Fibroblast of upper back skin (primary cell): Measurements from ENCODE around the gene TMEM144.
"Not testable (repeated sequence)": the region's sequence is repeated elsewhere in the genome, so short reads cannot be mapped to it uniquely, and the experiment has no call there.

Source experiments
- DNase-seq: peaks from one replicate; pipeline ENCODE4 v3.0.0-alpha.2; 2013

Gene TMEM144

GRCh38 chr4:158239196-158239595 is 28.9 kb downstream of the TMEM144 start:
- DNase-seq, result no peak

- DNase-seq, result no peak
These were observed 32.8 kb downstream of the TMEM144 start for GRCh38 chr4:158243071-158243470.

GRCh38 chr4:158250321-158250720 is 40.0 kb downstream of the TMEM144 start:
- no peak for DNase-seq

- peak; percentile 58 for DNase-seq
These were observed 43.2 kb downstream of the TMEM144 start for GRCh38 chr4:158253350-158253980.

- DNase-seq, result no peak
These were observed 44.0 kb downstream of the TMEM144 start for GRCh38 chr4:158254292-158254691.

GRCh38 chr4:158255727-158256324 is 45.5 kb downstream of the TMEM144 start:
- peak; percentile 53 for DNase-seq

GRCh38 chr4:158259955-158260575 is 49.8 kb downstream of the TMEM144 start:
- peak; percentile 47 for DNase-seq

- DNase-seq, result no peak
These were observed 51.2 kb downstream of the TMEM144 start for GRCh38 chr4:158261480-158261879.

- no peak for DNase-seq
These were observed 58.3 kb downstream of the TMEM144 start for GRCh38 chr4:158268553-158268952.

GRCh38 chr4:158274636-158275035 is 64.3 kb downstream of the TMEM144 start:
- DNase-seq, result no peak

GRCh38 chr4:158277558-158277957 is 67.3 kb downstream of the TMEM144 start:
- DNase-seq, result no peak

GRCh38 chr4:158279052-158279451 is 68.8 kb downstream of the TMEM144 start:
- DNase-seq, result not testable (repeated sequence)

- DNase-seq, result no peak
These were observed 70.6 kb downstream of the TMEM144 start for GRCh38 chr4:158280856-158281255.

- peak; percentile 27 for DNase-seq
These were observed 72.0 kb downstream of the TMEM144 start for GRCh38 chr4:158282252-158282651.

GRCh38 chr4:158285429-158286216 is 75.3 kb downstream of the TMEM144 start:
- no peak for DNase-seq

- no peak for DNase-seq
These were observed 80.6 kb downstream of the TMEM144 start for GRCh38 chr4:158290912-158291311.

GRCh38 chr4:158291334-158292055 is 81.2 kb downstream of the TMEM144 start:
- no peak for DNase-seq

GRCh38 chr4:158292156-158292555 is 81.9 kb downstream of the TMEM144 start:
- no peak for DNase-seq

- no peak for DNase-seq
These were observed 84.8 kb downstream of the TMEM144 start for GRCh38 chr4:158295053-158295452.

- no peak for DNase-seq
These were observed 87.6 kb downstream of the TMEM144 start for GRCh38 chr4:158297866-158298265.

GRCh38 chr4:158299459-158300007 is 89.2 kb downstream of the TMEM144 start:
- no peak for DNase-seq

- no peak for DNase-seq
These were observed 89.7 kb downstream of the TMEM144 start for GRCh38 chr4:158300012-158300411.
